OCI-M2 (cell line): ENCODE measurements around the gene MINDY2.
"Not testable (repeated sequence)": the region's sequence is repeated elsewhere in the genome, so short reads cannot be mapped to it uniquely, and the experiment has no call there.

Source experiments
- DNase-seq: peaks from one replicate; lab custom pipeline; 2025; ENCODE audit not compliant: unreplicated experiment; lab: John Stamatoyannopoulos, UW

MINDY2 gene

DNA sequence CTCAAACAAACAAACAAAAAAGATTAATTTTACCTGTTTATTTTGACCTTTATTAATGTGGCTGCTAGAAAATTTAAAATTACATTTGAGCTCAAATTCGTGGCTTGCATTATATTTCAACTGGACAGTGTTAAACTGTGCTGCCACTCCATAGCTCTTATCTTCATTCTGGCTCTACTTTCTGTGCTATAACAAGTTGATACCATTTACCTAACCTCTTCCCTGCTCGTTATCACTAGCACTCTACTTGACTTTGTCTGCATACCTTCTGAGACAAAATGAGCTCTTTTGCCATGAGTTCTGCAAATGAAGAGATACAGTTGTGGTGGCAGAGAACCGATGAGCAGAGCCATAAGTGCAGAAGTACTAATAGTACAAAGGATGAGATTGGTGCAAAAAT, 26.4 kb downstream of the MINDY2 start:
- no peak for DNase-seq

GRCh38 chr15:58805095-58805494, 34.0 kb downstream of the MINDY2 start:
- DNase-seq = no peak

DNA sequence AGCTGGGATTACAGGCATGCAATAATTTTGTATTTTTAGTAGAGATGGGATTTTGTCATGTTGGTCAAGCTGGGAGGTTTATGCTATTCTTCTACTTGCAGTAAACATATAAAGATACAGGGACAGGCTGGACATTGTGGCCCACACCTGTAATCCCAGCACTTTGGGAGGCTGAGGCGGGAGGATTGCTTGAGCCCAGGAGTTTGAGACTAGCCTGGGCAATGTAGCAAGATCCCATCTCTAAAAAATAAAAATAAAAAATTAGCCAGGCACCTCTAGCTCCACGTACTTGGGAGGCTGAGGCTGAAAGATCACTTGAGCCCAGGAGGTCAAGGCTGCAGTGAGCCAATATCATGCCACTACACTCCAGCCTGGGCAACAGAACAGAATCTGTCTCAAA, 52.2 kb downstream of the MINDY2 start:
- not testable (repeated sequence) for DNase-seq

- DNase-seq = no peak
Observed at GRCh38 chr15:58830556-58830955, 59.5 kb downstream of the MINDY2 start.

DNA sequence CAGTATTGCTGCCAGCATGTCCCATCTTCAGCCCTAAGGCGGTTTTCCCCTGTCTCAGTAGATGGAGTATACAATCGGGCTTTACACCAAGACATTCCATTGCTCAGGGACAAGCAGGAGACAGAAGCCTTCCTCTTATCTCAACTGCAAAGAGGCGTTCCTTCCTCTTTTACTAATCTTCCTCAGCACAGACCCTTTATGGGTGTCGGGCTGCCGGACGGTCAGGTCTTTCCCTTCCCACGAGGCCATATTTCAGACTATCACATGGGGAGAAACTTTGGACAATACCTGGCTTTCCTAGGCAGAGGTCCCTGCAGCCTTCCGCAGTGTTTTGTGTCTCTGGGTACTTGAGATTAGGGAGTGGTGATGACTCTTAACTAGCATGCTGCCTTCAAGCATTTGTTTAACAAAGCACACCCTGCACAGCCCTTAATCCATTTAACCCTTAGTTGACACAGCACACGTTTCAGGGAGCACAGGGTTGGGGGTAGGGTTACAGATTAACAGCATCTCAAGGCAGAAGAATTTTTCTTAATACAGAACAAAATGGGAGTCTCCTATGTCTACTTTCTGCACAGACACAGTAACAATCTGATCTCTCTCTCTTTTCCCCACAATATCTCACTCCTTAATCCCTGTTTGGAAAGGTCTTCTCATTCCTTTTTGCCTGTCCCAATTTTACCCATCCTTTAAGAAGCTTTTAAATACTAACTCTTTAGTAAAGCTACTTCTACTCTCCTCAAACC, 62.8 kb downstream of the MINDY2 start:
- DNase-seq = peak; percentile 31

GRCh38 chr15:58839485-58839884, 68.4 kb downstream of the MINDY2 start:
- DNase-seq = no peak

GRCh38 chr15:58840048-58840447, 68.9 kb downstream of the MINDY2 start:
- no peak for DNase-seq

DNA sequence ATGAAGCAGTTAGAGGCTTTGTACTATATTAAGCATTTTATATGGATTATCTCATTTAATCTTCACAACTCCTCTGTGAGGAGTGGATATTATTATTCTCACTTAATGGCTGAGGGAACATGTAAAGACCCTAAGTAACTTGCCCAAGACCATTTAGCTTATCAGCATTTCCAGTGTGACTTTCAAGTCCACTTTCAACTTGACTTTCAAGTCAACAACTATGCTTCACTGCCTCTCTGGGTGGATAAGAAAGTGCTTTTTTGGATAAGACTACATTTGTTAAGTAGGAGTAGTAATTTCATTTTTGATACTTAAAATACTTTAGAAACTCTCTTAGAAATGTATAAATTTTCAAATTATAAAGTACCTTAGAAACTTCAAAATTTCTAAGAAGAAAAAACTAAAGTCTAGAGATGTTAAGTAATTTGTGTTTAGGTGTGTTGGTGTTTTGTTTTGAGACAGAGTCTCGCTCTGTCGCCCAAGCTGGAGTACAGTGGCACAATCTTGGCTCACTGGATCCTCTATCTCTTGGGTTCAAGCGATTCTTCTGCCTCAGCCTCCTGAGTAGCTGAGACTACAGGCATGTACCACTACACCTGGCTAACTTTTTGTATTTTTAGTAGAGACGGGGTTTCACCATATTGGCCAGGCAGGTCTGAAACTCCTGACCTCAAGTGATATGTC, 71.8 kb downstream of the MINDY2 start:
- DNase-seq = no peak

DNA sequence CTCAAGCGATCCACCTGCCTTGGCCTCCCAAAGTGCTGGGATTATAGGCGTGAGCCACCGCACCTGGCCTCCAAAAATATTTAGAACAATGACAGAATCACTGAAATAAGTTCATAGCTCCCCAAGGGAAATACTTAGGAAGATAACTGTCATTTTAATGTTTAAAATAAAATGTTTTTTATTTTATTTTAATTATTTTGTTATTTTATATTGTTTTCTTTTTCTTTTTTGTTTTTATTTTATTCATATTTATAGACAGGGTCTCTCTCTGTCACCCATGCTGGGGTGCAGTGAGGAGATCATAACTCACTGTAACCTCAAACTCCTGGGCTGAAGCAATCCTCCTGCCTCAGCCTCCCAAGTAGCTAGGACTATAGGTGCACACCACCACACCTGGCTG, 80.1 kb downstream of the MINDY2 start:
- not testable (repeated sequence) for DNase-seq

DNA sequence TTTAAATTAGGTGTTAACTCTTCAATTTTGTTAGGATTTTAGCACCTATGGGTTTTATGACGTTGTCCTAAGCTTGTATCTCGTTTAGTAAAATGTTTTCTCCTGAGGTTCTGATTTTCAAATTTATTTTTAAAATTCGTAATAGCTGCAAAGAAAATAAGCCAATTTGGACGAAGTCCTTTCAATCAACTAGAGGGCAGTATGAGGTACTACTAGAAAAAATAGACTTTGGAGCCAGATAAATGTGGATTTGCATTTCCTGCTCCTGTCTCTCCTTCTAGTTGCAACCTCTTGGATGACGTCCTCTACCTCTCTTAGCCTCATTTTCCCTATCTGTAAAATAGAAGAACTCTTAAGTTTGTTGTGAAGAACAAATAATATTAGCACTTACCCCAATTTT, 81.2 kb downstream of the MINDY2 start:
- DNase-seq = no peak

DNA sequence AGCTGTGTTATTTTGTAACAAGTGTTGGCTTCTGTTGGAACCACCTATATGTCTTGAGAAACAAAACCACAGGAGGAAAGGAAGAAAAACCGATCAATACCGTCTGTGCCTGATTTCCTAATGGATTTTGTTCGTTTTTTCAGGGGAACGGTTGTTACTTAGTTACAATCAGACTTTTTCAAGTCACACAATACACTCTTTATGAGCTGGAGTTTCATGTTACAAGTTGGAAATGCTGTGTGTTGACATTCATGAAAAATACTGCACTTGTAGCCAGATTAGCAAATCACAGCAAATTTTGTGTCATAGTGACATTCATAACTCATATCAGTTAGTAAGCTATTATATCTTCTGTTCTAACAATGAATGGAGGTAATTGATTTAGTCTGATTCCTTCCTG, 83.5 kb downstream of the MINDY2 start:
- no peak for DNase-seq

- no peak for DNase-seq
Observed at GRCh38 chr15:58856086-58856485, 85.0 kb downstream of the MINDY2 start.

GRCh38 chr15:58856621-58857020, 85.5 kb downstream of the MINDY2 start:
- DNase-seq = not testable (repeated sequence)

DNA sequence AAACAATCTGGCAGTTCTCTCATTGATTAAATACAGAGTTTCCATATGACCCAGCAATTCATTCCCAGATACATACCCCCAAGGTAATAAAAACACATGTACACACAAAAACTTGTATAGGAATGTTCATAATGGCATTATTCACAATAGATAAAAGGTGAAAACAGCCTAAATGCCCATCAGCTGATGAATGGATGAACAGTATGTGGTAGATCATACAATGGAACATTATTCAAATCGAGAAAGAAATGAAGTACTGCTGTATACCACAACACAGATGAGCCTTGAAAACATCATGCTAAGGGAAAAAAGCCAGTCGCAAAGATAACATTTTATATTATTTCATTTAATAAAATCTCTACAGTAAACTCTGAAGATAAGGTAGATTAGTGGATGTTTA, 91.2 kb downstream of the MINDY2 start:
- no peak for DNase-seq

DNA sequence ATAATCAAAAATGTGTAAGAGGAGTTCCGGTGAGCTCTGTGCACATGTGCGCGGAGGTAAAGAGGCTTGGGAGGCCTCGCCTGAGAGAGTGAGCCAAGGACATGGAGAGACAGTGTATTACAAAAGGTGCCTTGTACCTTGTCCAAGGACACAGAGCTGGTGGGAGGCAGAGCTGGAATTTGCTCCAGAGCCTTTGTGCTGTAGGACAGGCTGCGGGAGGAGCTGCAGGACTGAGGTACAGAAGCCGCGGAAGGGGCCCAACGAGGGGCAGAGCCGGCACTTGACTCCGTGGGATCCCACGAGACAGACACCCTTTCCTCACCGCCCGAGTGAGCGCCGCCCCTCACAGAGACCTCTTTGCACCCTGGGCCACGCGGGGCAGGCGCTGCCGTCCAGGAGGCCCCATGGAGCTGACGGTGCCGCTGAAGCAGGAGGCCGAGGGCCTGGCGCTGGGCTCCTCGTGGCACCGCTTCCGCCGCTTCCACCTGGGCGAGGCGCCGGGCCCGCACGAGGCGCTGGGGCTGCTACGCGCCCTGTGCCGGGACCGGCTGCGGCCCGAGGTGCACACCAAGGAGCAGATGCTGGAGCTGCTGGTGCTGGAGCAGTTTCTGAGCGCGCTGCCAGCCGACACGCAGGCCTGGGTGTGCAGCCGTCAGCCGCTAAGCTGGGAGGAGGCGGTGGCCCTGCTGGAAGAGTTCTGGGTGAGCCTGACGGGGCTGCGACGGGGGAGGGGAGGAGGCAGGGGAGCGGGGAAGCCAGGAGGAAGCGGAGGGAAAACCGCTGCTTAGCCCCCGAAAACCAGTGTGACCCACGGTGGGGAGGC, 93.7 kb downstream of the MINDY2 start:
- DNase-seq = no peak

GRCh38 chr15:58865425-58865880, 94.4 kb downstream of the MINDY2 start:
- no peak for DNase-seq

GRCh38 chr15:58867926-58868325, 96.8 kb downstream of the MINDY2 start:
- DNase-seq = no peak

GRCh38 chr15:58870451-58870850, 99.3 kb downstream of the MINDY2 start:
- DNase-seq = no peak

GRCh38 chr15:58873267-58873666, 102.2 kb downstream of the MINDY2 start:
- no peak for DNase-seq

GRCh38 chr15:58875343-58875742, 104.2 kb downstream of the MINDY2 start:
- DNase-seq = peak; percentile 1

DNA sequence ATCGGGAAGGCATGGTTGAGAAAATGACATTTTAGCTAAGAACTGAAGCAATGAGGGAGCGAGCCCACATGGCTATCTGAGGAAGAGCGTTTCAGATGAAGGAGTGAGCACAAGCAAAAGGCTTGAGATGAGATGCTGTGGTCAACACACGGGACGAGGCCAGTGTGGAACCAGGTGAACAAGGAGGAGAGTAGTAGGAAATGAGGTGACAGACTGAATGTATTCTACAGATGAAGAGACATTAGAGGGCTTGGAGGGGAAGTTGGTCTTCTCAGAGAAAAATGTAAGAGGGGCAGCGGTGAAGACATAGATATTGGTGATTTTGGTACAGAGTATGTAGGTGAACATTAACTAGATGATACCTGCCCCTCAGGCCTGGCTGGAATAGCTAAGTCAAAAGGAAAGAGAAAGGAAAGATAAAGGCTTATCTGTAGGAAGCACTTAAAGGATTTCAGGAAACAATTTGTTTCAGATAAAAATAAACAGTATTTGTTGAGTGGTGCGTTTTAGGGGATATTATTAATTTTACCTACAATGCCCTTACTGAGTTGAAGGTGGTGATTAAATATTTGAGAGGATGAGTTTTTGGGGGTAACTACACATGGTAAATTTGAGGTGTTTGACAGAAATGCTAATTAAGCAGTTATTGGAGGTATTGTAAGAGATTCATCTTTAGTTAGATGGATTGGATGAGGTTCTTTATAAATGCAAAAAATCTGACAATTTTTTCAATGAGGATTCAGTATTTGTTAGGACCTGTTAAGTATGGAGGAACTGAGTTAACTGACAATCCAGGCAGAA, 105.4 kb downstream of the MINDY2 start:
- no peak for DNase-seq
